NCI-H2029 (cell line): ENCODE measurements around the gene DENND1A.
"Not testable (repeated sequence)": the region's sequence is repeated elsewhere in the genome, so short reads cannot be mapped to it uniquely, and the experiment has no call there.

ENCODE experiments used
- DNase-seq: peaks from one replicate; lab custom pipeline; 2025; lab: John Stamatoyannopoulos, UW

The DENND1A gene

GRCh38 chr9:123815856-123816255, 114.1 kb downstream of the DENND1A start:
- not testable (repeated sequence) for DNase-seq

- DNase-seq: no peak
Measured at GRCh38 chr9:123814496-123814895, 115.4 kb downstream of the DENND1A start.

- DNase-seq: no peak
Measured at GRCh38 chr9:123812984-123813383, 116.9 kb downstream of the DENND1A start.

- no peak for DNase-seq
Measured at GRCh38 chr9:123807251-123807650, 122.7 kb downstream of the DENND1A start.

GRCh38 chr9:123806829-123807228, 123.1 kb downstream of the DENND1A start:
- no peak for DNase-seq

GRCh38 chr9:123798195-123798594, 131.7 kb downstream of the DENND1A start:
- DNase-seq: no peak

- DNase-seq: peak; percentile 11
Measured at GRCh38 chr9:123796618-123797484, 133.1 kb downstream of the DENND1A start.

- no peak for DNase-seq
Measured at GRCh38 chr9:123796094-123796493, 133.8 kb downstream of the DENND1A start.

- no peak for DNase-seq
Measured at GRCh38 chr9:123795336-123795735, 134.6 kb downstream of the DENND1A start.

GRCh38 chr9:123792501-123792900, 137.4 kb downstream of the DENND1A start:
- DNase-seq: no peak

- no peak for DNase-seq
Measured at GRCh38 chr9:123789554-123790292, 140.2 kb downstream of the DENND1A start.

GRCh38 chr9:123787416-123787815, 142.5 kb downstream of the DENND1A start:
- DNase-seq: no peak

GRCh38 chr9:123784518-123784917, 145.4 kb downstream of the DENND1A start:
- DNase-seq: no peak

- peak; percentile 43 for DNase-seq
Measured at GRCh38 chr9:123778232-123778902, 151.6 kb downstream of the DENND1A start.

GRCh38 chr9:123776708-123777537, 153.0 kb downstream of the DENND1A start:
- no peak for DNase-seq

GRCh38 chr9:123775289-123776284, 154.3 kb downstream of the DENND1A start:
- DNase-seq: no peak

GRCh38 chr9:123773783-123774182, 156.1 kb downstream of the DENND1A start:
- no peak for DNase-seq

GRCh38 chr9:123772967-123773366, 157.0 kb downstream of the DENND1A start:
- DNase-seq: no peak

GRCh38 chr9:123772374-123772773, 157.6 kb downstream of the DENND1A start:
- no peak for DNase-seq

- no peak for DNase-seq
Measured at GRCh38 chr9:123771690-123772089, 158.2 kb downstream of the DENND1A start.
